Colon (tissue), 2 donors: ENCODE results near the gene TMEM258.

Source experiments
- FAIRE-seq: peaks from 2 replicates; lab custom pipeline; 2012; peaks lifted over from hg19 to GRCh38; lab: Jason Lieb, UNC
- donor health status: control.
- donor health status: control.

Gene TMEM258

DNA sequence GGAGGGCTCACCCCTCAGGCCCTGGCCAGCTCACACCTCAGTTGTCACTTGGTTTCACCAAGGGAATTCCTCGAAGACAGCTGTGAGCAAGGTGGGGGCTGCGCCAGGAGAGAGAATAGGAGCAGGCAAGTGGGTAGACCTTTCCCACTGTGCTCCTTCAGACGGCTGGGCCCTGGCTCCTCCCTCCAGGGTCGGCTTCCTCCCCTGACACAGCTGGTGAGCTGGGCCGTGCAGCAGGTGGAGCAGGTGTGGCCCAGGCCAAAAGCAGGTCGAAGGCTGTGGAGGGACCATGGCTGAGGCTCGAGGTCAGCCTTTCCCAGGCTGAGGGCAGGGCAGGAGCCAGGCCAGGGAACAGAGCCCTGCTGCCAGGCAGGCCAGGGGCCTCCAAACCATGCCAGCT lies 52.4 kb downstream of the TMEM258 start:
- FAIRE-seq = no peak

DNA sequence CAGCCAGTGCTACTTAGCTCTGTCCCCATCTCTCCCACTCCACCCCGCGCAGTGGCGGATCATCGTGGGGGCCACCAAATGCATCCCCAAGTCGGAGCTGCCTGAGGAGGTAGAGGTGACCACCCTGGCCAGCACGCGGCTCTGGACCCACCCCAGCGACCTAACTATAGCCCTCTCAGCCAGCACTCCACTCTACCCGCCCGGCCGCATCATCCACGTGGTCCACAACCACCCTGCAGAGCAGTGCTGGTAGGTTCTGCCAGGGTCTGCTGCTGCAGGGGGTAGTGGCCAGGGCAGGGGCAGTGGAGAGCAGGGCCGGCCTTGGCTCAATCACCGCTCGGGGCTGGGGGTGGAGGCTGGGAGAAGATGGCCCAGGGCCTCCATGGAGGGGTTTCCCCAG lies 53.0 kb downstream of the TMEM258 start:
- no peak for FAIRE-seq
